Measurements from ENCODE around the gene ABHD12.

DNA sequence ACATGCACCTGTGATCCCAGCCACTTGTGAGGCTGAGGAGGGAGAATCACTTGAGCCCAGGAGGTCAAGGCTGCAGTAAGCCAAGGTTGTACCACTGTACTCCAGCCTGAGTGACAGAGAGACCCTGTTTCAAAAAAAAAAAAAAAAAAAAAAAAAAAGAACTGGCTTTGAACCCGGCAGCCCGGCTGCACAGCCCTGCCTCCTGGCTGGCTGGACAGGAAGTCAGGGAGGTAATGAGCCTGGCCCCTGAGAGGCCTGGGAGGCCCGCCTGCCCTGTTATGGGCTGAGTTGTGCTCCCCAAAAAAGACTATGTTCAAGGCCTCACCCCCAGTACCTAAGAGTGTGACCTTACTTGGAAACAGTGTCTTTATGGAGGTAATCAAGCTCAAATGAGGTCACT is 65.6 kb downstream of the ABHD12 start:
- TF ChIP-seq, protein P1, sequence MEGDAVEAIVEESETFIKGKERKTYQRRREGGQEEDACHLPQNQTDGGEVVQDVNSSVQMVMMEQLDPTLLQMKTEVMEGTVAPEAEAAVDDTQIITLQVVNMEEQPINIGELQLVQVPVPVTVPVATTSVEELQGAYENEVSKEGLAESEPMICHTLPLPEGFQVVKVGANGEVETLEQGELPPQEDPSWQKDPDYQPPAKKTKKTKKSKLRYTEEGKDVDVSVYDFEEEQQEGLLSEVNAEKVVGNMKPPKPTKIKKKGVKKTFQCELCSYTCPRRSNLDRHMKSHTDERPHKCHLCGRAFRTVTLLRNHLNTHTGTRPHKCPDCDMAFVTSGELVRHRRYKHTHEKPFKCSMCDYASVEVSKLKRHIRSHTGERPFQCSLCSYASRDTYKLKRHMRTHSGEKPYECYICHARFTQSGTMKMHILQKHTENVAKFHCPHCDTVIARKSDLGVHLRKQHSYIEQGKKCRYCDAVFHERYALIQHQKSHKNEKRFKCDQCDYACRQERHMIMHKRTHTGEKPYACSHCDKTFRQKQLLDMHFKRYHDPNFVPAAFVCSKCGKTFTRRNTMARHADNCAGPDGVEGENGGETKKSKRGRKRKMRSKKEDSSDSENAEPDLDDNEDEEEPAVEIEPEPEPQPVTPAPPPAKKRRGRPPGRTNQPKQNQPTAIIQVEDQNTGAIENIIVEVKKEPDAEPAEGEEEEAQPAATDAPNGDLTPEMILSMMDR (IDR thresholded peaks at IDR 0.05) = no peak
- no peak for TF ChIP-seq POLR2A (IDR thresholded peaks at IDR 0.05)
- no peak for TF ChIP-seq POLR2AphosphoS5 (IDR thresholded peaks at IDR 0.05)
